Stimulated activated naive CD4-positive, alpha-beta T cell treated with Interleukin-2 at 50 U/mL for 16 hours (primary cell): Measurements from ENCODE around the gene NTM.

Experiments
- DNase-seq: peaks from one replicate; lab custom pipeline; 2025; lab: John Stamatoyannopoulos, UW

Gene NTM

DNA sequence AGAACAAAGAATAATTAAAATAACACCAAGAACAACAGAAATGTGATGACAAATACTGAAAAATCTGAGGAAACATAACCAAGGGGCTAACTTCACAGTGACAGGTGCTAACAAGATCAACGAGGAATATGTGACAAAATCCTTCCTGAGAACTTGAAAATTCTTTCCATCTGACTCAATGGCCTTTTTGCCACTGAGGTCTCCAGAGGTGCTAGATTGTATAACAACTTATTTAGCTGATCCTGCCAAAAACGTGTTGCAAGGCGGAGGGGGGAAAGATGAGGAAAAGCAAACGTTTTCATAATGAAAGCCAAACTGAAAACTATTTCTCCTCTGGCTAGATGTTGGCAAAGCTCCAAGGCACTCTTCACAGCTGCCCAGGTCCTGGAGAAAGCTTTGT, 364.5 kb downstream of the NTM start:
- DNase-seq = no peak

DNA sequence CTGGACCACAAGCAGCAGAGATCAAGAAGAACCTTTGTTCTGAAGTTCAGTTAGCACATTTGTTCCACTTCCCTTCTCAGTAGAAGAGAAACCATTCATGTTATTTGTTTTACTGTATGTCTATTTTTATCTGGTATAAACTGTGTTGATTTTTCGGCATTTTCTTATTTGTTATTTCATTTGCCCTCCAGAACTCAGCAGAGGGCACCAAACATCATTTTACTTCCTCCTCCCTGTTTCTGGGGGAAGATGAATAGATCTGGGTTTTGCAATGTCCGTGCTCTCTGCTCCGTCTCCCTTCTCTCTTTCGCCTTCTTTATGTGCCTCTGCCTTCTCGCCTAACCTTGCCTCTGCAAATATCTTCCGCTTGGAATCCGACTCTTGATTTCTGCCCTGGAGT, 366.9 kb downstream of the NTM start:
- DNase-seq = no peak

DNA sequence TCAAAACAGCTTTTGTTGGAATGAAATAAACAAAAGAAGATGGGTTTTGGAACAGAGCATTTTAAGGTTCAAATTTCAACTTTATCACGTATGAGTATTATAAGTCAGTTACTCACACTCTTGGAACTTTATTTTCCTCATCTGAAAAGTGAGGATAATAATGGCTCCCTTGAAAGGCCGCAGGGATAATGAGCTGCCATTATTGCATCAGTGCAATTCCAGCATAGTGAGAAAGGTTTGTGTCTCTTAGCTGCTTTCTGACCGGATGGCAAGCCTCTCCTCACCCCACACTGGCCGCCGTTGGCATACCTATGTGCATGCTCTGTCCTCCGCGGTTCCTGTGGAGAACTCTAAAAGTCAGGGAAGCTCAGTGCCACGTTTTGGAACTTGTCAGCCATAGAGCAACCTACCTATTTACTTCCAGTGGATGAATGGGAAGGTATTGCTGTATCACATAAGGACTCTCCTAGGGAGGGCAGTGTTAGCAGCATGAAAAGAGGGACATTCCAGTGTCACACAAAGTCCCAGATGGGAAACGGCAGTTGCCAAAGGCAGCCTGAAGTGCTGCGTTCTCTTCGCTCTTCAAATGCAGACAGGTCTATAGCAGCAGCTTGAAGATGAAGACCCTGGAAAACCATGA, 368.9 kb downstream of the NTM start:
- DNase-seq = no peak

DNA sequence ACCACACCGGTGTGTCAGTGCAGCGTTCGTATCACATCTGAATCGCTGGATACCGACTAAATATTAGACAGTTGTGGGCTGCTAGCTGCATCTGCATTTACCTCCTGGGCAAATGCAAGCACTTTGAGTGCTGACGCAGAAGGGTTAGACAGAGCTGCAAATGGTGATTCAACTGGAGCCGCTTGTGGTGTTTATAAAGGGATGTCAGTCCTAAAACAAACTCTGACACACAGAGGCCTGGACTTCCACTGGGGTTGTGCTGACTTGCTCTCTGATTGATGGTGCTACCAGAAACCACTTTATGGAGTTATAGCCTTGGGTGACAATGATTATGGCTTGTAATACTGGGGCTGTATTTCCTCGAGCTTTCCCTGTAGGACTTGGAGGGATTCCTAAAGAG, 374.4 kb downstream of the NTM start:
- DNase-seq = no peak

DNA sequence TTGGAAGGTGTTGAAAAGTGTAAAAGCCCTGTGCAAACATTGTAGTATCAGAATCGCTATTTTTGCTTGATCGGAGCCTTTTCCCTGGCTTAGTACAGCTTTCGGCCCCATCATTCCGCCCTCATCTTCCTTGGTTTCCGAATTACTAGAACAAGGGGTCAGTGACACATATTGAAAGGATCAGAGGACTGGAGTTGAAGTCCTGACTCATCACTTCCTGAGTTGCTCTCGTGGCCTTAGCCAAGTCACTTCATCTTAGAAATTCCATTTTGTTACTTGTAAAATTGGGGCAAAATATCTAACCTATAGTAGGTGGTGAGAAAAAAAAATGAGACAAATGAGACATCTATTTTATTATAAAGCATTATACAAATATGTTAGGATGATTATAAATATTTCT, 375.0 kb downstream of the NTM start:
- no peak for DNase-seq

DNA sequence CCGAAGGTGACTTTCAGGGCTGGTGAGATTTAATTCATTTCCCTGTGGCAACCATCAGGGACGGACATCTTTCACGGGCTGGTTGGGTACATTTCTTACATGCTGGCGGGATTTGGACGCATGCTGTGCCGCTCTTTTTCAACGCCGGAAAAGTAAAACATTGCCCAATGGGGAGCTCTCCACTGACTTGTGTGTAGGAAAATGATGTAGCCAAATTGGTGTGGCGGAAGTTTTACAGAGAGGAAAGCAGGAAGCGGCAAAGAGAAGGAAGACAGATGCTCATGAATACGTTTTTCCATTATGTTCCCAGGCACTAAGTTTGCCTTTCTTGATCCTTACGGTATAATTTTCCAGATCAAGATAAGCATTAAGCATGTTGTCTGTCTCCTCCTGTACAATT, 375.8 kb downstream of the NTM start:
- DNase-seq = no peak

DNA sequence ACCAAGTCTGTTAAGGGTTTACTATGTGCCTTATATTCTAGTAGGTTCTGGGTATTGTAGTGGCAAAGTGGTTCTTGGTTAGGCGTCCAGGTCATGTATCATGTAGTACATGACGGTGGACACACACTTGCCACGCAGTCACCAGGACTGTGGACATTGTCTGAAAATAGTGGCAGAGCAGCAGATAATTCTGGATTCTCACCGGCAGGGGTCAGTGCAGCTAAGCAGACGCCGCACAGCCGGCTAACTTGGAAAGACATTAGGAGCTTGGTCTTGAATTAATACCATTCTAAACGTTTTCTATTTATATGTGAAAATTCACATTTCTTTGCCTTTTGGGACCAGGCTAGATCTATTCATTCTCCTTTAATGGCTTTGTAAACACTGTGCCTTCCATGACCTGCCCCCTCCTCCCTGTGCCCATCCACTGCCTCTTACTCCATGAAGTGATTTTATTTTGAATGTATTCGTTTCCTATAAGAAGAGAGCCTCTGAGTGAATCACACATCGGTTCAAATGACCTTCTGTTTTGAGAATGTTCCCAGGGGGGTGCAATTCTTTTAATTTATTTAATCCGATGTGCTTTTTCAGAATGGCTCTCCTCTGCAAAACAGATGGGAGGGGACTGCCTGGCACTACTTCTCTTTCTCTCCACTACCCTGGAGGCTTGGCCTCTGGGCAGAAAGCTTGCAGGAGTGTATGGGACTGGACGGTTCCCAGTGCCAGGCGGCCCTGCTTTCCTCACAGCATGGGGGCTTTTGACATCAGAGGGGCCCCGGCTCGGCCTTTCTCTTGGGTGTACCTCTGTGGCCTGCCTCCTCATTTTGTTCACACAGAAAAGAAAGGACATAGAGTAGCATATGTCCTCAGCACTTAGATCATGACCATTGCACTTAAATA, 378.0 kb downstream of the NTM start:
- no peak for DNase-seq

DNA sequence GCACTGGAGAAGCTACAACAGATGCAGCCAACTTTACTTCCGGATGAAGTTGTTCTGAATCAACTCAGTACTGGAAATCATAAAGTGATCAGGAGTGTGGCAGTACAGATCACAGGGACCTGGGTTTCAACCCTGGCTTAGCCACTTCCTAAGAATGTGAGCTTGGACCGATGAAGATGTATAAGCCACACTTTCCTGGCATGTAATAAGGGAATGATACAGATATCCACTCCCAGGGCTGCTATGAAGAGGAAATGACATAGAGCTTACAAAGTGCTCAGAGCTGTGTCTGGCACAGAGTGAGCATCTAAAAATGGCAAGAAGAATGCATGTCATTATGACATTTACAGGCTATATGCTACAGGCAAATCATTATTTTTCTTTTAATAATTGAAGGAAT, 378.7 kb downstream of the NTM start:
- no peak for DNase-seq

DNA sequence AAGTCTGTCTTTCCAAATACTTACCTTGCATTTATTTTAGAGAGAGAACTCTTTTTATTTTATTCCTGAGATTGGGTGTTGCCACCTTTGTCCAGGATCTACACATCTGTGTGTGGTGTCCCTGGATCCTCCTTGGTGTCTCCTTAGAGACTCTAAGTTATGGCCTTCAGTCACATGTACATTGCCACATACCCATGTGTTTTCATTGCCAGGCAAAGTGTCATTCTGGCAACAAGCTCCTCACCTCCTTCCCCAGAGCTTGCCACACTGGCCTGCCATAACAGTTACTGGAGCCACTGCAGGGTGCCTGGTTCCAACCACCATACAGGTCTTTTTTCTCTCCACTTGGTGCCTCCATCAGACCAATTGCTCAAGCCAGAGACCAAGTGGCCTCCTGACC, 379.7 kb downstream of the NTM start:
- DNase-seq = no peak

DNA sequence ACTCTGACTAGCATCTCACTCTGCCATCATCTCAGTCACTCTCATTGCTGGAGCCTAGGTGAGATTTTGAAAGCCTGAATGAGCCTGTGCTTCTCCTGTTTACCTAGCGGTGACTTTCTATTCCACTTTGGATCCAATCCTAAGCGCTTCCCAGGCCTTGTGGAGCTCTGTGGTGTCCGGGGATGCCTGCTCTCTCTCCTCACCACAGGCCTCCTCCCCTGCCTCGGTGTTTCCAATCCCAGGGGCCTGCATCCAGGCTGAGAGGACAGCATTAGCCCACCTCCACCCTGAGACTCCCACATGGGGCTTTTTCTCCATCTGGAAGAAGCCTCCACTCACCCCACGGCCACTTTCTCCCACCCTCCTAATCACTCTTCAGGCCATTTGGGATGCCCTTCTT, 380.3 kb downstream of the NTM start:
- DNase-seq = no peak

DNA sequence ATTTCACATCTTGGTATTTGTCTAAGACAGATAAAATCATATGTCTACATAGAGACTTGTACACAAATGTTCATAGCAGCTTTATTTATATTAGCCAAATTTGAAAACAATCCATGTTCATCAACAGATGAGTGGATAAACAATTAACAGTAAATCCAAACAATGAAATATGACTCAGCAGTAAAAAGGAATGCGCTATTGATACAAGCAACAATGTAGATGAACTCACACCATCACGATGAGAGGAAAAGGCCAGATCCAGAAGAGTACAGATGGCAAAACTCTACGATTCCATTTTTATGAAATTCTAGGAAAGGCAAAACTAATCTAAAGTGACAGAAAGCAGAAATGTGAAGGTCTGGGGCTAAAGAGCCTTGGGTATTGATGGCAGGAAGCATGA, 384.3 kb downstream of the NTM start:
- DNase-seq = no peak

DNA sequence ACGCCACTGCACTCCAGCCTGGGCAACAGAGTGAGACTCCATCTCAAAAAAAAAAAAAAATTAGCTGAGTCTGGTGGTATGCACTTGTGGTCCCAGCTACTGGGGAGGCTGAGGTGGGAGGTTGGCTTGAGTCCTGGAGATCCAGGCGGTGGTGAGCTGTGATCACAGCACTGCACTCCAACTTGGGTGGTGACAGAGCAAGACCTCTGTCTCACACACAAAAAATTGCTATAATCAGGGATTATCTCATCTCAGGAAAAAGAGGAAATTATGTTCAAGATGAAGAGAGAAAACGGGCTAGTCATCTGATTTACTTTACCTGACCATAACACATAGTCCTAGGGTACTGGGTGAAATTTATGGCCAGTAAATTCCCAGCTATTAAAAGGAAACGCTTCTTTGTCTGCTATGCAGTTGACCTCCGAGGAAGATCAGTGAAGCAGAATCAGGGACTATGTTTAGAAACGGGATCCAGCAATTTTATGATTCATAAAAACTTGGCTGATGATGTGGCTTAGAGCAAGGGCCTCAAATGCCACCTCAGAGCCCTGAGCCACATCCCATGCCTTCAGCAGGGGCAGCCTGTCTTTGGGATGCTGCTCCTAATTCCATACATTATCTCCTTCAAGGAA, 386.2 kb downstream of the NTM start:
- DNase-seq = no peak

DNA sequence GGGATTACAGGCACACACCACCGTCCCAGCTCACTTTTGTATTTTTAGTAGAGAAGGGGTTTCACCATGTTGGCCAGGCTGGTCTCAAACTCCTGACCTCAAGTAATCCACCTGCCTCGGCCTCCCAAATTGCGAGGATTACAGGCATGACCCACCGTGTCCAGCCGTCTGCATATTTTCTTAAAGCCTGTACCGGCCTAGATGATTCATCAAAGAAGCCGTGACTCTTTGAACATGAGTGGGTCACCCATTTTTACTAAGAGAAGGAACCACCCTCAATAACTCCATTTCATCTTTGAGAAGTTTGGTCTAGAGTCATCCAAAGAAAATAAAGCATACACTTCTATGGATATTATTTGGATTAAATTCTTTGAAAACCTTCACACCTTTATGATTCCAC, 388.3 kb downstream of the NTM start:
- no peak for DNase-seq

DNA sequence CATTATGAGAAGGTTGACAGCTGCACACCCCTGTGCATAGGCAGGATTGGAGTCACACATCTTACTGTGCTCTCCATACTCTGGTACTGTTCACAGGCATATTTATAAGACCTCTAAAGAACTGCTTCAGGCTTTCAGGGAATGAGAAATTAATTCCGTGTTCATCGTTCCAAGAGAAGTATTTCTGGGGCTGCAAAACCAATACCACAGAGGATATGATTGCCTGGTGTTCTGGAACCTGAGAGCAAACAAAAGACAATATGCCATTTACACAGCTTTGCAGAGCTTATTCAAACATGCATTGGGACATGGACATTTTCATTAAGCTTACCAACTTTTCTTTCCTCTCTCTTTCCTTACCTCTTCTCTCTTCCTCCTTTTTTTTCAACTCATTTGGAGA, 388.7 kb downstream of the NTM start:
- DNase-seq = no peak

DNA sequence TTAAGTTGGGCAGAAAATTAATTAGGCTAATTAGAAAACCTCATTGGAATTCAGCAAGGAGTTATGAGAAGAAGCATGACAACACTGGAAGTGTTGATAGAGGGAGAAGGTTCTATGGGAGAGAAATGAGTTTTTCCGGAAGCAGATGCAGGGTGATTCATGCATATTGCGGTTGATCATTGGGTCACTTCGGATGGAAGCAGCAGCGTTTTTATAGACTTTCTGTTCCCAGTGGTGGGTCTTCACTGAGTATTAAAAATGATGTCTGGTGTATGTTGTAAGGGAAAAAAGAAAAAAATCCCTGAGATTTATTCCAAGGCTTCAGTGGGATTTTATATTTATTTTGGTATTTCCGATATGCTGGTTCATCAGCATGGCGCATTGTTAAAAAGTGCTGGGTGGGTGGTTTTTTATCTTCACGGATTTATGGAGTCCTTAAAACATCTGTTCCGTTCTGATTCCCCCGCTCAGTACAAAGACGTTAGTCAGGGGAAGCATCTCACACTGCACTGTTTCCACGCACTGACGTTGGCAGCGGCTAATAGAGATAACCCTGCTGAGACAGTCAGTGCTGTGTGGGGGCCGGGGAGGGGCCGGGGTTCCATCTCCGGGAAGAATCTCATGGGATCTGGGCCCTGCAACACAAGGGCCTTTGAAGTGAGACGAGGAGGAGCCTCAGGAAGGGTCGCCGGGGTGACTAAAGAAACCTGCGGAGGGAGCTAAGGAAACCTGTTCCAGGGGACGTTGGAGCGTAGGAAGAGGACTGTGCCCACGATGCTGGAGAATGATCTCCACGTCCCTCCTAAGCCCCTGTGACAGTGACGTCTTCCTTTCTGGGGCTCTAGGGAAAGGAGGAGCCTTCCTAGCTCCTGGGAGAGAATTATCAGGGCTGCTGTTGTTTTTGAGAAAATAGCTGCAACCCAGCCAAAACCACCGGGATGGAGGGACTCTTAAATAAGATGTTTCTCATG, 390.0 kb downstream of the NTM start:
- no peak for DNase-seq

DNA sequence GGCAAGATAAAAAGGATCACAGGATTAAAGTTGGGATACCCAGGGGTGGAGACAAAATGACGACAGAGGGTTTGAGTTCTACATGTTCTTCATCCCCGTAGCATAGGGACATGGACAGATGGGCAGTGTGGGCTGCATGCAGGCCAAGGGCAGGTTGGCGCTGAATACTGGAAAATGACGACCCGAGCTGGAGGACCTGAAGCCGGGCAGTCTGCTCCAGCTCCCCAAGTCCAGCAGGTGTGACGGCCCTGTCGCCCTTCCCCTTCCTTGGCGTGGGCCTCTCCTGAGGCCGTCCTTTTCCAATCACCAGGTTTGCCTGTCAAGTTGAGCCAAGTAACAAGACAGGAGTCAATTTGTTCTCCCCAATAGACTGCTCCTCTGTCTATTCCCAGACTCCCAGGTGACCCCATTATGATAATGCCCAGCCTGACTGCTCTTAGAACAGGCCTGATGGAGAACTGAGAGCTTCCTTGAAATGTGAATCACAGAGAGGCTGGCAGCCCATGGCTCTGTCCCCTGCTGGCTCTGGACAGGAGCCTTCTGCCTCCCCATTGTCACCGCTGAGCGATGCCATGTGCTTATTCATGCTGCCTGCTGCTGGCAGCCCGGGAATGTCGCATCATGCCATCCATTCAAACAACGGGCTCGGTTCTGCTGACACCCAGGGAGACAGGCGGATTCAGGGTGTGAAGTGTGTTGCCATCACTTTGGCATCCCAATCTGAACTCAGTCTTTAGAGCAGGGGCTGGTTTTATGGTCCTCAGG, 392.1 kb downstream of the NTM start:
- DNase-seq = no peak

DNA sequence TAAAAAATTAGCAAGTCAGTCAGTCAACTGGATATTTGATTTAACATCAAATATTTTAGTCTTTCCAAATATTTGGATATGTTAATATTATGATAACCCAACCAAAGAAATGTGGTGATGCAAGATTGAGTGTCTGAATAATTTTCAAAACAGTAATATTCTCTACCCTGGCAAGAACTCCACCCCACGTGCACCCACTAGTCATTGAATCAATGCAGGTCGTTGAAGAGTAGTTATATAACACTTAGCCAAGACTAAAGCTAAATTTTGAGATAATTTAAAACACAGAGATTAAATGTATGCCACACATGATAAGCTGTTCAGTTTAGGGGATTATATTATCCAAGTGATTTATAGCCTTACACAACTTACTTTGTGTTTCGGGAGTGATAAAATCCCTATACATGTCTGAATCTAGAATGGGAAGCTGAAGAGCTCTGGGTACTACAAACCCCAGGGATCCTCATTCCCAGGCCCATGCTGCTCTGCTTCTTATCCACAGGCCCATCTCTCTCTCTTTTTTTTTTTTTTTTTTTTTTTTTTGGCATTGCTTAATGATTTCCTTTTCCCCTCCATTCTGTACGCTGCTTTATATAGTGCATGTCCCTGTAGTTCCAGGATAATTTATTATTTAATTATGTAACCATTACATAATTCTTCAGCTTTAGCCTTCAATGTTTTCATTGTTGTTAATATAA, 392.9 kb downstream of the NTM start:
- DNase-seq = no peak

DNA sequence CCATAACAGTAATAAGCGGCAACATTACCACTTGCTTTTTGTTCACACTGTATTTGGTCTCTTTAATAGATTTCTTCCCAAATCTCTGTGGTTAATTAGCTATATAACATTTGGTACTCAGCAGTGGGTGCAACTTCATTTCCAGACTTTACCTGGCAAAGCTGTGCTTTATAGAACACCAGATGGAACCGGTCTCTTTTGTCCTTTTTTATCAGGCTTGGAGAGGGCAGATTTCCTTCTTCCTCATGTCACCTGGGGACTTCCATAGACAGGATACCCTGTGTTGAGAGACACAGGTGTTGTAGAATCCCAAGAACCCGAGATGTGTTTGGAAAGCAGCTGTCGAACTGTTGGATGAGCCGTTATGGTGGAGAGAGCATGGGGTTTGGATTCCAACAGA, 393.7 kb downstream of the NTM start:
- no peak for DNase-seq

DNA sequence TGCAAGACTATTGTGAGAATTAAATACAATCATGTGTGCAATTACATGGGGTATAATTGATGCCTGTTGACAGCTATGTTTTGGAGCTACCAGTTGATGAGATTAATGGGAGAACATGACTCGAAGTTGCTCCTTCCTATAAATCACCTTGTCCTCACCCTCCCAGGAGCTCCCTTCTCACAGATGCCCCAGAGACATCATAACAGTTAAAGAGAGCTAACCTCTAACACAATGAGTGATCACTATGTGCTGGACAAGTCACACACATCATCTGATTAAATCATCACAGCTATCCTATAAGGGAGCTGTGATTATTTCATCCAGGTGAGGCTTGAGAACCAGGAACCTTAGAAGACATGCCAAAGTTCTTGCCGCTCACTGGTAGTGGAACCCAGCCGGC, 394.2 kb downstream of the NTM start:
- no peak for DNase-seq

DNA sequence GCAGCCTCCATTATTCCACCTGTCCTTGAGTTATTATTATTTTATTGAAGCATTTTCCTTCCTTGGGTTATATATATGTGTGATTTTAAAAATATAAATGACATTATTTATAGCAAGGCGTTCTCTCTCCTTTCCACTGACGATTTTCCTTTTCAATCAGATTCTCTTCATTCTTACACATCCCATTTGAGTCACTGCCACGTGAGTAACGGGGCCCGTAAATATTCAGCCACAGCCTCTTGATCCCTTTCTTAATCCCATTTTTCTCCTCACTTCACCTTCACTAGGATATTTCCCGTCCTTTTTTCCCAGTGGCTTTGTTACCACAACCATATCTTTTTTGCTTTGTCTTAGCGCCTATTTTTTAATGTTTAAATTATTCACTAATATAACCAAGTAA, 396.2 kb downstream of the NTM start:
- DNase-seq = no peak

DNA sequence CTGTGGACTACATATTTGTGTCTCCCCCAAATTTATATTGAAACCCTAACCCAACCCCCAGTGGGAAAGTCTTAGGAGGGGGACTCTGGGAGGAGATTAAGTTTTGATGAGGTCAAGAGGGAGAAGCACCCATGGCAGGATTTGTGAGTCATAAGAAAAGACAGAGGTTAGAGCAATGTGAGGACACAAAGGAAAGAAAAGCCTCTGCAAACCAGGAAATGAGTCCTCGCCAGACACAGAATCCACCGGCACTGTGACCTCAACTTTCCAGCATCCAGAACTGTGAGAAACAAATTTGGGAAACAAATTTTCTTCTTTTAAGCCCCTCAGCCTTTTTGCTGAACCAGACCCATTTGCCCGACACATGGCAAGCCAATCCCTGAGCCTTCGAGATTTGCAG, 397.0 kb downstream of the NTM start:
- no peak for DNase-seq
